Measurements from ENCODE around the gene DUSP1.

The DUSP1 gene

DNA sequence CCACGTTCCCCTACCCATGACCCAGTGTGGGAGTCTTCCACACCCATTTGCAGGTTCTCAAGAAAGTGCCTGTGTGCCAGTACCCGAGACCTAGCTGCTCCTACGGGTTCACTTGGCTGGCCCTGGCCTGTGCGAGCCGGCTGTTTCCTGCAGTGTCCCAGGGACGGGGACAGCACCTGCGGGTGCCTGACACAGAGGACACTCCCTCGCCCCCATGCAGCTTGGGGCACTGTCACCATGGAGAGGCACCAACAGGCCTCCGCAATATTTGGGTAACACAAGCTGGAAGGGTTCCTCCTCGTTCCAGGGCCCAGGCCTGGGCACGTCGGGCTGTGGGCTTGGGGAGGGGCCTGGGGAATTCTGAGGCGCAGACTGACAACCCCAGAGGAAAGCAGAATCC, 41.4 kb downstream of the DUSP1 start:
- no peaks in the 10 kb centered on the region for H3K36me3 Mint-ChIP-seq (ENCODE audit: low read depth)
- no peaks in the 10 kb centered on the region for H3K9me3 Mint-ChIP-seq
- peaks cover 20% of the 10 kb centered on the region for H3K27me3 Mint-ChIP-seq
- intact Hi-C loops (cut with micrococcal nuclease): no loop called here
- no peak overlapping the region for H3K4me3 Mint-ChIP-seq
- peaks cover 15% of the 10 kb centered on the region for H3K4me1 Mint-ChIP-seq (ENCODE audit: low read depth)
- no peak overlapping the region for H3K27ac Mint-ChIP-seq

DNA sequence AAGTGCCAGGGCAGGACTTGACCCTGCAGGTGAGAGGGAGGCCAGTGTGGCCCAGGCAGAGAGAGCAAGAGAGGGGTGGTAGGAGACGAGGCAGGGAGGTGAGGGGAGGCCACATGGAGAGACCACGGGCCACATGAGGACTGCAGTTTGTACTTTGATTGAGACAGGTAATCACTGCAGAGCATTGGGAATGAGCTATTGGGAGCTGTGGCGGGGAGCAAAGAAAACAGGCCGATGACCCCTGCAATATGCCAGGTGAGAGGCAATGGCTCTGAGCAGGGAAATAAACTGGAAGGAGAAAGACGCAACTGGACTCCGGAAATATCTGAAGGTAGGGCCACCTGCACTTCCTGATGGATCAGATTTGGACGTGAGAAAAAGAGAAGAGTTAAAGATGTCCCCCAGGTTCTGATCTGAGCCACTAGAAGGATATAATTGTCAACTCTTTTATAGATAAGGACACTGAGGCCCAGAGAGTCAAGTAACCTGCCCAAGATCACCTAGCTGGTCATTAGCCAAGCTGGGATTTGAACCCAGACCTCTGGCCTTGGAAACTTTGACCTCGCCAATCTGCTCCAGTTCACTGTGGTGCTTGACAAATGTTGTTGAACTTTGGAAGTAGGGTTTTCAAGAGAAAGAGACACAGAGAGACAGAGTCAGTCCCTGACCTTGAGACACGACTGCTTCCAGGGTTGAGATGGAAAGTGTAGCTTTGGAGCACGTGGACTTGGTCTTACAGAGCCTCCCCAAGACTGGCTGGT, 42.3 kb downstream of the DUSP1 start:
- Mint-ChIP-seq H3K4me1 (ENCODE audit: low read depth) (peaks cover 13% of the 10 kb centered on the region), H3K27ac (no peak overlapping the region), H3K27me3 (peaks cover 22% of the 10 kb centered on the region), H3K9me3 (no peaks in the 10 kb centered on the region), H3K36me3 (ENCODE audit: low read depth) (no peaks in the 10 kb centered on the region), H3K4me3 (no peak overlapping the region)
- intact Hi-C loops (cut with micrococcal nuclease): no loop called here

- H3K27me3 Mint-ChIP-seq: peaks cover 22% of the 10 kb centered on the region
- intact Hi-C loops (cut with micrococcal nuclease): no loop called here
- H3K36me3 Mint-ChIP-seq (ENCODE audit: low read depth): no peaks in the 10 kb centered on the region
- H3K9me3 Mint-ChIP-seq: no peaks in the 10 kb centered on the region
- no peak overlapping the region for H3K27ac Mint-ChIP-seq
- peaks cover 7% of the 10 kb centered on the region for H3K4me1 Mint-ChIP-seq (ENCODE audit: low read depth)
- H3K4me3 Mint-ChIP-seq: no peak overlapping the region
Observed at GRCh38 chr5:172727551-172727950, 43.4 kb downstream of the DUSP1 start.

DNA sequence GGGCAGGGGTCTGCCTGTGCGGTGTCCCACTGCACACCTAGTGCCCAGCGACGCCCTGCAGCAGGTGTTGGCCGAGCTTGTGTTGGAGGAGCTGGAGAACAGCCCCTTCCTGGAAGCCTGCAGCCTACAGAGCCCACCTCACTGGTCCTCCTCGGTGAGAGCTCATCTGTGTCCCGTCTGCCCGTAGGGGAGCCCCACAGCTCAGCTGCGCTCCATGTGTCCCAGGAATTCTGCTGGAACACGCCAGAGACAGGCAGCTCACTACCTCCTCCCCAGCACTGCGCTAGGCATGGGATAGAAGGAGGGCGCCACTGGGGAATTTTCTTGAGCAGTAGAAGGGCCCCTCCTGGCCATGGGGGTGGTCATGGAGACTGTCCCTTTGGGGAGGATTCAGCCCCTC, 44.0 kb downstream of the DUSP1 start:
- Mint-ChIP-seq H3K27ac (peak overlapping the region; percentile 21), H3K36me3 (ENCODE audit: low read depth) (no peaks in the 10 kb centered on the region), H3K9me3 (no peaks in the 10 kb centered on the region), H3K27me3 (peaks cover 22% of the 10 kb centered on the region), H3K4me3 (no peak overlapping the region), H3K4me1 (ENCODE audit: low read depth) (peaks cover 7% of the 10 kb centered on the region)
- intact Hi-C loops (cut with micrococcal nuclease): no loop called here

- Mint-ChIP-seq H3K27me3 (peaks cover 20% of the 10 kb centered on the region), H3K36me3 (ENCODE audit: low read depth) (no peaks in the 10 kb centered on the region), H3K27ac (no peak overlapping the region), H3K4me1 (ENCODE audit: low read depth) (peaks cover 7% of the 10 kb centered on the region), H3K4me3 (no peak overlapping the region), H3K9me3 (no peaks in the 10 kb centered on the region)
- intact Hi-C loops (cut with micrococcal nuclease): no loop called here
Observed at GRCh38 chr5:172725785-172726184, 45.2 kb downstream of the DUSP1 start.

- H3K36me3 Mint-ChIP-seq (ENCODE audit: low read depth): no peaks in the 10 kb centered on the region
- H3K9me3 Mint-ChIP-seq: no peaks in the 10 kb centered on the region
- H3K4me3 Mint-ChIP-seq: no peak overlapping the region
- intact Hi-C loops (cut with micrococcal nuclease): no loop called here
- peaks cover 7% of the 10 kb centered on the region for H3K4me1 Mint-ChIP-seq (ENCODE audit: low read depth)
- H3K27ac Mint-ChIP-seq: no peak overlapping the region
- peaks cover 20% of the 10 kb centered on the region for H3K27me3 Mint-ChIP-seq
Observed at GRCh38 chr5:172725273-172725672, 45.7 kb downstream of the DUSP1 start.

DNA sequence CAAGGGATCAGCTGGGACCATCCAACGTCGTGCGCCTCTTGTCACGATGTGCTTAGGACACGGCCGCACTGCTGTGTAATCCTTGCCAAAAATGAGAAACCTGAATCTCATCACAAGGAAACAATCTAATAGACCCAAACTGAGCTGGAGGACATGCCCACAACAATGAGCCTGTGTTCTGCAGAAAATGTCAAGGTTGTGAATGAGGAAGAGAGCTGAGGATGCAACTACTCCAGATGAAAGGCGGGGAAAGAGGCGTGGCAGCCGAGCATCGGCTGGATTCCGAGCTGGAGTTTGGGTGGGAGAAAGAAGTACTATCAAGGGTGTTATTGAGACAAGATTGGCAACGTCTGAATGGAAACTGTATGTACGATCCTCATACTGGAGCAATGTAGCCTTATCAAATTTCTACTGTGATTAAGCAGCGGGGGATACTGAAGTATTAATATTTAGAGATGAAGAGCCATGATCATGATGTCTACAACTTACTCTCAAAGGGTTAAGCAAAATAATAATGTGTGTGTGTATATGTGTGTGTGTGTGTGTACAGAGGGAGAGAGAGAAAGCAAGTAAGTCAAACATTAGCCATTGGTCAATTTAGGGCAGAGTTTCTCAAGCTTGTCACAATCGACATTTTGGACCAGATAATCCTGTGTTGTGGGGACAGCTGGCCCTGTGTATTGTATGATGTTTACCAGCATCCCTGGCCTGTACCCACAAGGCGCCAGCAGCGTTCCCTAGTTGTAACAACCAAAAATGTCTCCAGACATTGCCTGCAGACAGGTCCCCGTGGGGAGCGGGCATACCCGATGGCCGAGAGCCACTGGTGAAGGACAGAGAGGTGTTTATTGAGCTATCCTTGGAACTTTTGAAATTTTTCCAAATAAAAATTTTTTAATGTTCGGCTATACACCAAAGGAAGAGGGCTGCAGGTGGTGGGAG, 46.5 kb downstream of the DUSP1 start:
- no peak overlapping the region for H3K27ac Mint-ChIP-seq
- no peak overlapping the region for H3K4me3 Mint-ChIP-seq
- H3K27me3 Mint-ChIP-seq: peaks cover 25% of the 10 kb centered on the region
- peaks cover 7% of the 10 kb centered on the region for H3K4me1 Mint-ChIP-seq (ENCODE audit: low read depth)
- H3K36me3 Mint-ChIP-seq (ENCODE audit: low read depth): no peaks in the 10 kb centered on the region
- H3K9me3 Mint-ChIP-seq: no peaks in the 10 kb centered on the region
- intact Hi-C loops (cut with micrococcal nuclease): no loop called here

GRCh38 chr5:172723508-172723907, 47.5 kb downstream of the DUSP1 start:
- Mint-ChIP-seq H3K9me3 (no peaks in the 10 kb centered on the region), H3K4me1 (ENCODE audit: low read depth) (peaks cover 7% of the 10 kb centered on the region), H3K27ac (no peak overlapping the region), H3K27me3 (peaks cover 25% of the 10 kb centered on the region), H3K36me3 (ENCODE audit: low read depth) (no peaks in the 10 kb centered on the region), H3K4me3 (no peak overlapping the region)
- intact Hi-C loops (cut with micrococcal nuclease): no loop called here

- no peaks in the 10 kb centered on the region for H3K36me3 Mint-ChIP-seq (ENCODE audit: low read depth)
- no peak overlapping the region for H3K4me3 Mint-ChIP-seq
- H3K27ac Mint-ChIP-seq: no peak overlapping the region
- H3K9me3 Mint-ChIP-seq: no peaks in the 10 kb centered on the region
- peaks cover 26% of the 10 kb centered on the region for H3K27me3 Mint-ChIP-seq
- H3K4me1 Mint-ChIP-seq (ENCODE audit: low read depth): peaks cover 10% of the 10 kb centered on the region
- intact Hi-C loops (cut with micrococcal nuclease): no loop called here
Observed at GRCh38 chr5:172722327-172722815, 48.6 kb downstream of the DUSP1 start.

DNA sequence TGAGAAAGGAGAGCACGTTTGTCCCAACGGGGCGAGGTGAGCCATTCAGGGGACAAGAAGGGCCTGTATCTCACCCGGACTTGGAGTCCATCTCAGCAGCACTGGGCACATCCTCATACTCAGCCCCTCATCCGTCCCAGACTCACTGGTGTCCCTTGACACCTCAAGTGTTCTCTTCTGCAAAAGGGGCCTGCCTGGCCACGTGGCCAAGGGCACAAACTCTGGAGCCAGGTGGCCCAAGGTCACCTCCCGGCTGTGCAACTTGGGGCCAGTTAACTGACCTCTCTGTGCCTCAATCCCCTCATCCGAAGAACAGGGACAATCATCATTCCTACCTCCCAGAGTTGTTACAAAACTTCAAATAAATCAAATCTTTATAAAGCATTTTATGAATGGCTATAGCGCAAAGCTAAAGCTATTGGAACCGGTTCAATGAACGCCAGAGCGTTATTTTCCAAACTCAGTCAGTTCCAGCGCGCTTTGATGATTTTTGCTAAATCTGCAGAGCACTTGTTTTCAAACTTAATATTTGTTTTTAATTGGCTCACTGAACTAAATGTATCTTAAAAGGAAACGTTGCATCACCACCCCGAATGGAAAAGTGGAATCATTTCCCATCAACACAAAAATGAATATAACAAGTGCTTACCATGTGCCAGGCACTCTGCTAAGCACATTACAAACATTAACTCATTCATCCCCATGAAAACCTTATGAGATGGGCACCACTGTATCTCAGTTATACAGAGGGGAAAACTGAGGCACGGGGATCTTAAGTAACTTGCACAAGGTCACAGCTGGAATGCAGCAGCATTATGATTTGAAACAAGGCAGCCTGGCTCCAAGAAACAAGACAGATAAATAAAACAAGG, 49.3 kb downstream of the DUSP1 start:
- no peaks in the 10 kb centered on the region for H3K9me3 Mint-ChIP-seq
- H3K27me3 Mint-ChIP-seq: peaks cover 25% of the 10 kb centered on the region
- H3K4me3 Mint-ChIP-seq: no peak overlapping the region
- H3K27ac Mint-ChIP-seq: no peak overlapping the region
- intact Hi-C loops (cut with micrococcal nuclease): no loop called here
- peaks cover 16% of the 10 kb centered on the region for H3K4me1 Mint-ChIP-seq (ENCODE audit: low read depth)
- H3K36me3 Mint-ChIP-seq (ENCODE audit: low read depth): no peaks in the 10 kb centered on the region

- Mint-ChIP-seq H3K4me3 (no peak overlapping the region), H3K36me3 (ENCODE audit: low read depth) (no peaks in the 10 kb centered on the region), H3K27me3 (peaks cover 21% of the 10 kb centered on the region), H3K9me3 (no peaks in the 10 kb centered on the region), H3K27ac (no peak overlapping the region), H3K4me1 (ENCODE audit: low read depth) (peaks cover 16% of the 10 kb centered on the region)
- intact Hi-C loops (cut with micrococcal nuclease): no loop called here
Observed at GRCh38 chr5:172720655-172721054, 50.3 kb downstream of the DUSP1 start.

DNA sequence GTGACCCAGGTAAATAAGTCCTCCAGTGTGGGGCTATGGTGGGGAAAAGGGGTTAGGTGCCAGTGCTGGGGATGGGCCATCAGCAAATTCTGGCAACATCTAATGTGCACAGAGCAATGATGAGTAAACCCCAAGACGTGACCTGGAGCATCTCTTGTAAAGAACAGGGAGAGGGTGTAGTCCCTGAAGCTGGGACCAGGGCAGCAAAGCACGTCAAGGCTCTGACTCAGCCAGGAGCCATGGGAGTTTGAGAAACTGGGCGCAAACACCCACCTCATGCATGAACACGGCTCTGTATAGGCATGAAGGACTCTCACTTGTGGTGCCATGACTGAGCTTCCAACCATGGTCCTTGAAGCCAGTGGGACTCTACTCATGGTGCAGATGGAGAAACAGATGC, 51.8 kb downstream of the DUSP1 start:
- Mint-ChIP-seq H3K36me3 (ENCODE audit: low read depth) (no peaks in the 10 kb centered on the region), H3K9me3 (no peaks in the 10 kb centered on the region), H3K4me1 (ENCODE audit: low read depth) (peaks cover 22% of the 10 kb centered on the region), H3K4me3 (no peak overlapping the region), H3K27ac (no peak overlapping the region), H3K27me3 (peaks cover 18% of the 10 kb centered on the region)
- intact Hi-C loops (cut with micrococcal nuclease): no loop called here

DNA sequence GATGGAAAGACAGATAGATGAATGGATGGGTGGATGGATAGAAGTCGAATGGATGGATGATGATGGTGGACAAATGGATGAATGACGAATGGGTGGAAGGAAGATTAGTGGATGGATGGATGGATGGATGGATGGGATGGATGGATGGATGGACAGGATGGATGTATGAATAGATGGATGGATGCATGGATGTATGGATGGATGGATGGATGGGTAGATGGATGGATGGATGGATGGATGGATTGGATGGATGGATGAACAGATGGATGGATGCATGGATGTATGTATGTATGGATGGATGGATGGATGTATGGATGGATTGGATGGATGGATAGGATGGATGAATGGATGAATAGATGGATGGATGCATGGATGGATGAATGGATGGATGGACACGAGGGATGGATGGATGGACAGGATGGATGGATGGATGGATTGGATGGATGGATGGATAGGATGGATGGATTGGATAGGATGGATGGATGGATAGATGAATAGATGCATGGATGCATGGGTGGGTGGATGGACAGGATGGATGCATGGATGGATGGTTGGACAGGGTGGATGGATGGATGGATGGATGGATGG, 52.4 kb downstream of the DUSP1 start:
- Mint-ChIP-seq H3K36me3 (ENCODE audit: low read depth) (no peaks in the 10 kb centered on the region), H3K4me3 (no peak overlapping the region), H3K9me3 (no peaks in the 10 kb centered on the region), H3K27ac (no peak overlapping the region), H3K27me3 (peaks cover 16% of the 10 kb centered on the region), H3K4me1 (ENCODE audit: low read depth) (peaks cover 20% of the 10 kb centered on the region)
- intact Hi-C loops (cut with micrococcal nuclease): no loop called here
